Psoas muscle (tissue), 8 donors: Measurements from ENCODE around the gene XXYLT1. TPM values are rescaled to one million over a fixed set of nuclear protein-coding genes. Genes with fewer than 3 reads are reported as not detected.

Source experiments
- ATAC-seq, 4 donors: fragments of 200-7000 bp; cut with Tn5 transposase; one replicate each; pipeline ENCODE4 v1.9.1; 2020; ENCODE audit warnings: moderate library complexity in 3 of 4, mild to moderate bottlenecking in 2 of 4
- DNase-seq, 2 donors: peaks; one replicate each; pipeline ENCODE4 v3.0.0-alpha.2; 2020
- H3K27ac ChIP-seq: fragments of 200-600 bp; one replicate; pipeline ENCODE4 v1.8.0; 2022
- H3K27me3 ChIP-seq, 3 donors: fragments of 200-600 bp in 1 of 3; one replicate each; pipeline versions ENCODE4 v1.6.1 to v1.8.0; 2013 to 2022; ENCODE audit warnings: low read length in 2 of 3, mild to moderate bottlenecking in 2 of 3, moderate library complexity in 1 of 3; ENCODE audit not compliant: insufficient read depth in 3 of 3
- H3K36me3 ChIP-seq, 2 donors: fragments of 200-600 bp in 1 of 2; one replicate each; pipeline versions ENCODE4 v1.6.1 to v1.8.0; 2013 to 2022; ENCODE audit warnings: low read depth in 1 of 2, mild to moderate bottlenecking in 1 of 2, moderate library complexity in 1 of 2; ENCODE audit not compliant: insufficient read depth in 1 of 2
- H3K4me1 ChIP-seq: fragments of 200-600 bp; one replicate; pipeline ENCODE4 v1.8.0; 2022
- H3K4me3 ChIP-seq: fragments of 200-600 bp; one replicate; pipeline ENCODE4 v1.8.0; 2022; ENCODE audit warnings: mild to moderate bottlenecking
- H3K9me3 ChIP-seq: fragments of 200-600 bp; one replicate; pipeline ENCODE4 v1.8.0; 2022
- WGBS, 3 donors: extraction: QIAGEN DNeasy Blood & Tissue Kit; methylation state at CpG; one replicate each; pipeline versions ENCODE4 v1.1.6 to v1.1.7; 2013; 5-methylcytosine and 5-hydroxymethylcytosine counted together
- intact Hi-C, 2 donors: fragments of 100-400 bp; cut with DNase I; formaldehyde crosslinking; loops; one replicate each; pipeline versions ENCODE4 v1.11.0 to v1.14.2; 2022
- polyA plus RNA-seq, 3 donors: library from polyadenylated mRNA; stranded (reverse); fragments of 200-250 nt; gene quantifications; one replicate each; pipeline ENCODE4 v1.2.3, GENCODE V29; 2013
- total RNA-seq, 4 donors: library from RNA; stranded (reverse); fragmentation: NEBNext Ultra II Directional in 2 of 4; extraction: Animal tissue kit (Norgen Biotek cat#: 25700) in 2 of 4; gene quantifications; one replicate each; pipeline versions ENCODE4 v1.2.1 to v1.2.4, GENCODE V29; 2021 to 2023
- TF ChIP-seq, protein P1 (sequence below): fragments of 200-600 bp; IDR thresholded peaks from one replicate; pipeline ENCODE4 v1.8.0; 2022; ENCODE audit warnings: antibody characterized with exemption
- donor health status: healthy with polysubstance abuse.
- donor health status: DM: no; HTN: no; CAD: no; lungs with moderate emphysema.
- donor health status: Bipolar disorder and iron deficiency.
- donor health status: healthy.
- donor health status: DM: yes; HTN: yes; CAD: no.
- donor health status: DM: no; HTN: no; CAD: no.
- donor health status: DM: no; HTN: no; CAD: no.
- donor health status: DM: yes; HTN: yes; CAD: no.

Gene XXYLT1
- total and polyA plus RNA-seq, 7 donors: 0.86 to 3.5 (median 1.8) TPM

DNA sequence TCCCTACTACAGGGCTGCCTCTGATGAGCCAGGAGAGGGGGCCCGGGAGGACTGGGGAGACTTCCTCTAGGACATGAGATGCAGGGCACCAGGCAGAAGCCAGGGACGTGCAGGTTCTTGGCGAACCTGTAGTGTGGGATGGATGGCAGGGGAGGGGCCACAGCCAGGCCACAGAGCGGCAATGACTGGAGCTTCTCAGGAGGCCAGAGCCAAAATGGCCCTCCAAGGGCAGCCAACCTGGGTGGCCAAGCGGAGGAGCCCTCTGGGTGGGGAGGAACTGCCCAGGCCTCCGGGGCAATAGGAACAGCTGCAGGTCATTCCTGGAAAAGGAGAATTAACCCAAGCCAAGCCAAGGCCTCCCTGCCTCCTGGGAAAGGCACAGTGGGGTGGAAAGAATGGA is 224.5 kb downstream of the XXYLT1 start:
- intact Hi-C loops: no loop called here
- TF ChIP-seq, protein P1, sequence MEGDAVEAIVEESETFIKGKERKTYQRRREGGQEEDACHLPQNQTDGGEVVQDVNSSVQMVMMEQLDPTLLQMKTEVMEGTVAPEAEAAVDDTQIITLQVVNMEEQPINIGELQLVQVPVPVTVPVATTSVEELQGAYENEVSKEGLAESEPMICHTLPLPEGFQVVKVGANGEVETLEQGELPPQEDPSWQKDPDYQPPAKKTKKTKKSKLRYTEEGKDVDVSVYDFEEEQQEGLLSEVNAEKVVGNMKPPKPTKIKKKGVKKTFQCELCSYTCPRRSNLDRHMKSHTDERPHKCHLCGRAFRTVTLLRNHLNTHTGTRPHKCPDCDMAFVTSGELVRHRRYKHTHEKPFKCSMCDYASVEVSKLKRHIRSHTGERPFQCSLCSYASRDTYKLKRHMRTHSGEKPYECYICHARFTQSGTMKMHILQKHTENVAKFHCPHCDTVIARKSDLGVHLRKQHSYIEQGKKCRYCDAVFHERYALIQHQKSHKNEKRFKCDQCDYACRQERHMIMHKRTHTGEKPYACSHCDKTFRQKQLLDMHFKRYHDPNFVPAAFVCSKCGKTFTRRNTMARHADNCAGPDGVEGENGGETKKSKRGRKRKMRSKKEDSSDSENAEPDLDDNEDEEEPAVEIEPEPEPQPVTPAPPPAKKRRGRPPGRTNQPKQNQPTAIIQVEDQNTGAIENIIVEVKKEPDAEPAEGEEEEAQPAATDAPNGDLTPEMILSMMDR: no peak
- WGBS, 3 donors: 44 to 58% (median 47%) methylated on average over 6 of the region's 6 CpGs

DNA sequence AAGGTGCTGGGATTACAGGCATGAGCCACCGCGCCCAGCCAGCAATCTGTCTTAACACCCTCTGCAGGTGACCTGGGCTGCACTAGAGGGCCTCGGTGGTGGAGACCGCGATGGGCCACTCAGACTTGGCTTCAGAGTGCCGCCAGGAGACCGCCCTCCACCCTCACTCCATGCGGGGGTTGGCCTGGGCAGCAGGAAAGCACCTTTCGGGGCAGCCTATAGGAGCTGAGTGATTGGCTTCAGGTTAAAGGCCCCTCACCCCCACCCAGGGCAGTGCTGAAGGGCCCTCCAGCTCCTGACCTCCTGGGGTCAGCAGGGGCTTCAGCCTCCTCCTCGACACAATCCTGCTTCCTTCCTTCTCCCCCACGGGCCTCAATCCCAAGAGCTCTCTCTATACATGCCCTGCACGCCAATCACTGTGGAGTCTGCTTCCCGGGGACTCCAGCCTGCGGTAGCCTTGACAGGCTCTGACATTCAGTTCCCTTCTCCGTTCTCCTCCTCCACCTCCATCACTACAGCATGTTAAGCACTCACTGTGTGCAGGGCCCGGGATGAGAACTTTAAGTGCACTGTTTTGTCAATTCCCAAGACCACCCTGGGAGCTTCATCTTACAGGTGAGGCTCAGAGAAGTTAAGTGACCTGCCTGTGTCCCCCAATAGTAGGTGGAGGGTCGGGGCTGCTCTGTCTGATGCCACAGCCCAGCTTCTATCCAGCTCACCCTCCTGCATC is 225.3 kb downstream of the XXYLT1 start:
- DNase-seq (no peak), ATAC-seq (no peak)
- no peaks in the 10 kb centered on the region for H3K9me3 ChIP-seq
- no peaks in the 10 kb centered on the region for H3K36me3 ChIP-seq
- TF ChIP-seq, protein P1: no peak
- H3K4me1 ChIP-seq: peaks cover 9% of the 10 kb centered on the region
- WGBS, 3 donors: 82 to 91% (median 86%) methylated on average over 15 to 17 of the region's 17 CpGs
- intact Hi-C loops: no loop called here
- H3K4me3 ChIP-seq: no peak overlapping the region
- no peaks in the 10 kb centered on the region for H3K27me3 ChIP-seq
- no peak overlapping the region for H3K27ac ChIP-seq

More for the DNA sequence above, 224.5 kb downstream of the XXYLT1 start:
- Histone ChIP-seq H3K4me1 (peaks cover 9% of the 10 kb centered on the region), H3K9me3 (no peaks in the 10 kb centered on the region), H3K36me3 (no peaks in the 10 kb centered on the region), H3K27ac (no peak overlapping the region), H3K4me3 (no peak overlapping the region), H3K27me3 (no peaks in the 10 kb centered on the region)
- DNase-seq (no peak), ATAC-seq (no peak)

DNA sequence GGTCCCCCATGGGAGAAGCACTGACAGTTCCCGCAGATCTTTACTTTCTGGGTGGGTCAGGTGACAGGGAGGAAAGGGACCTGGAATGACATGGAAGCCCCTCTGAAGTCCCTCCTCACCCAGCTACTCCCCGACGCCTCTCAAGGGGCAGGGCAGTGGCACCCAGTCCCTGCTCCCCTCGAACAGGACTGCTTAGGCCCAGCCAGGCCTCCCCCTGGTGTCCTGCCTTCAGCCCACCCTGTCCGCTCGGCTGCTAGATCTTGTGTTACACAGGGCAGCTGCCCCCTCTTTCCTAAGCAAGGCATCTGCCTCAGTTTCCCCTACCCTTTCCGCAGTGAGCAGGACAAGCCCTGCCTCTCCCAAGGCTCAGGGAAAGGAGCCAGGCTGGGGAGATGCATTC is 226.5 kb downstream of the XXYLT1 start:
- Histone ChIP-seq H3K27ac (no peak overlapping the region), H3K4me1 (peaks cover 9% of the 10 kb centered on the region), H3K4me3 (no peak overlapping the region), H3K9me3 (no peaks in the 10 kb centered on the region), H3K27me3 (no peaks in the 10 kb centered on the region), H3K36me3 (no peaks in the 10 kb centered on the region)
- DNase-seq: no peak
- 87 to 94% (median 93%) methylated on average over 6 to 7 of the region's 7 CpGs for WGBS, 3 donors
- no peak for ATAC-seq
- intact Hi-C loops: no loop called here
- TF ChIP-seq, protein P1: no peak

DNA sequence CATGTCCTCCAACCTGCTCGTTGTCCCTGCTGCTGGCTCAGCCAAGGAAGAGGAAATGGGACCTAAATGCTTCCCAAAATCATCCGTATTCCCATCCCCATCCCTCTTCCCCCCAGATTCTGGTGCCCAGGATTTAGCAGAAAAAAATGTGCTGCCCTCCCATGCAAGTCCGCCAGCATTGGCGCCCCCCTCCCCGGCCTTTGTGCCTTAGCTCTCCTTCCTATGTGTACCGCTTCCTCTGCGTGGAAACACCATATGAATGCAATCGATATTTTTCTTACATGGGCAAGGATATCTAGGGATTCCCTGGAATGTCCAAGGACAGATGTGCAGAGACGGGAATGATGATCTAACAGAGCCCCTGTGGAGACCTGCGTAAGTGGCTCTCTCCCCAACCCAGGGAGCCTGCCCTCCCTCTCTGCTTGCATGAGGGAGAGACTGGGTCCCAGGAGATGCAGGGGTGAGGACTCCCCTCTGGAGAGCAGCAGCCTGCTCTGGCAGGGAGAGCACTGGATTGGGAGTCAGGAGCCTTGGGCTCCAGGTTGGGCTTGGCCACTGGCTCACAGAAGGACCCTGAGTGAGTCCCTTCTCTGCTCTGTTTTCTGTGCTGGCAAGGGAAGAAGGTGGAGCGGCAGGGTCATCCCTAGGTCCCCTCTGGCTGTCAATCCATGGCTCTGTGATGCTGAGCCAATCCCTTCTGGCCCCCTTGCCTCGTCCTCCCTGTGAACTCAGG is 227.2 kb downstream of the XXYLT1 start:
- intact Hi-C loops: no loop called here

More for the DNA sequence above, 227.2 kb downstream of the XXYLT1 start:
- Histone ChIP-seq H3K27me3 (no peaks in the 10 kb centered on the region), H3K4me1 (peaks cover 8% of the 10 kb centered on the region), H3K9me3 (no peaks in the 10 kb centered on the region), H3K36me3 (no peaks in the 10 kb centered on the region), H3K4me3 (no peak overlapping the region), H3K27ac (no peak overlapping the region)
- no peak for ATAC-seq
- no peak for DNase-seq
- TF ChIP-seq, protein P1: no peak
- 66 to 73% (median 70%) methylated on average over 12 of the region's 12 CpGs for WGBS, 3 donors
